ENCODE data around the gene C21orf58. TPM values are rescaled to one million over a fixed set of nuclear protein-coding genes. Genes with fewer than 3 reads are reported as not detected.

C21orf58 gene
- total and polyA plus RNA-seq, 2 experiments from 2014 or later: 17.7 to 23.9 TPM

GRCh38 chr21:46329796-46330195, 6.1 kb upstream of the C21orf58 start:
- Histone ChIP-seq H4K20me1 (replicated peaks; ENCODE audit: insufficient read depth) (peaks cover 16% of the 10 kb centered on the region), H3K27me3 (ENCODE audit: insufficient read depth) (no peaks in the 10 kb centered on the region), H3K4me1 (ENCODE audit: insufficient read depth) (peaks cover 11% of the 10 kb centered on the region), H3K4me2 (no peak overlapping the region), H3K9me2 (ENCODE audit: insufficient read depth) (no peaks in the 10 kb centered on the region), H3K27ac (ENCODE audit: low read depth) (no peak overlapping the region), H3K4me3 (no peak overlapping the region), H2AFZ (no peak overlapping the region), H3F3A (replicated peaks; ENCODE audit: low read depth) (0 out of 2 replicates have a peak, but pooled peaks cover 5% of the 10 kb centered on the region), H3K79me2 (replicated peaks; ENCODE audit: insufficient read depth) (peaks cover 77% of the 10 kb centered on the region), H3K36me3 (ENCODE audit: insufficient read depth) (peaks cover 22% of the 10 kb centered on the region; the same call in 1 of the 2 replicates)
- H3K36me3 Mint-ChIP-seq (ENCODE audit: low read depth): peaks cover 53% of the 10 kb centered on the region
- no peak overlapping the region for H3K4me3 Mint-ChIP-seq
- peaks cover 11% of the 10 kb centered on the region for H3K4me1 Mint-ChIP-seq
- DNase-seq (ENCODE audit: low spot score) (no peak), ATAC-seq (no peak)
- TF ChIP-seq CTCF (conservative IDR thresholded peaks at IDR 0.05; ENCODE audit: low read depth in 2 of 2) (no peak), STAT1 (IDR thresholded peaks at IDR 0.05; ENCODE audit: unreplicated experiment) (no peak), JUNB (IDR thresholded peaks at IDR 0.05; ENCODE audit: unreplicated experiment) (no peak), ZNF462 (CRISPR knock-in tag; IDR thresholded peaks at IDR 0.05) (no peak), ZNF114 (CRISPR knock-in tag; IDR thresholded peaks at IDR 0.05) (no peak), CREB1 (CRISPR knock-in tag; IDR thresholded peaks at IDR 0.05; ENCODE audit: low read depth) (no peak), REST (IDR thresholded peaks at IDR 0.05; ENCODE audit: unreplicated experiment) (no peak), EZH2 (IDR thresholded peaks at IDR 0.05; ENCODE audit: low read depth, unreplicated experiment) (no peak), ETS1 (IDR thresholded peaks at IDR 0.05) (no peak), ZNF331 (CRISPR knock-in tag; IDR thresholded peaks at IDR 0.05; ENCODE audit: low read depth) (no peak), NANOG (IDR thresholded peaks at IDR 0.05; ENCODE audit: borderline replicate concordance) (no peak), EZH2phosphoT487 (IDR thresholded peaks at IDR 0.05; ENCODE audit: unreplicated experiment) (no peak), POLR2AphosphoS5 (IDR thresholded peaks at IDR 0.05; ENCODE audit: low read depth) (no peak)
- H3K9me3 Mint-ChIP-seq: no peaks in the 10 kb centered on the region
- no peak overlapping the region for H3K27ac Mint-ChIP-seq
- H3K27me3 Mint-ChIP-seq (ENCODE audit: insufficient read depth, low read depth, poor library complexity): peaks cover 6% of the 10 kb centered on the region

Measured in GM23338 (cell line).